BLaER1 treated with 17β-estradiol and CSF1 and Interleukin-3, amounts not matched to agents 10 nM and 100 nM (cell line): ENCODE results near the gene RENBP.
A peak's percentile ranks its signal among the peaks of the same experiment; 100 is the strongest.

Source experiments
- H3K27ac ChIP-seq, 11 experiments: shearing (Covaris generic); formaldehyde crosslinking; 2 replicates each; pipeline ENCODE4 v1.8.1; 2022
- H3K27me3 ChIP-seq, 11 experiments: shearing (Covaris generic); formaldehyde crosslinking; 2 replicates each; pipeline ENCODE4 v1.8.1; 2022
- H3K36me3 ChIP-seq, 11 experiments: shearing (Covaris generic); formaldehyde crosslinking; 2 replicates each; pipeline ENCODE4 v1.8.1; 2022
- H3K4me1 ChIP-seq, 10 experiments: shearing (Covaris generic); formaldehyde crosslinking; 2 replicates each; pipeline ENCODE4 v1.8.1; 2022
- H3K4me2 ChIP-seq, 11 experiments: shearing (Covaris generic); formaldehyde crosslinking; 2 replicates each; pipeline ENCODE4 v1.8.1; 2022
- H3K4me3 ChIP-seq, 10 experiments: shearing (Covaris generic); formaldehyde crosslinking; 2 replicates each; pipeline ENCODE4 v1.8.1; 2022
- H3K9ac ChIP-seq, 11 experiments: shearing (Covaris generic); formaldehyde crosslinking; 2 replicates each; pipeline ENCODE4 v1.8.1; 2022
- H3K9me3 ChIP-seq, 11 experiments: shearing (Covaris generic); formaldehyde crosslinking; replicated peaks in 1 of 11; 2 replicates each; pipeline ENCODE4 v1.8.1; 2022
- H4K20me1 ChIP-seq, 11 experiments: shearing (Covaris generic); formaldehyde crosslinking; 2 replicates each; pipeline ENCODE4 v1.8.1; 2022
- Cebpa-rat ChIP-seq, 11 experiments: shearing (Covaris generic); IDR thresholded peaks; 2 replicates each; pipeline ENCODE4 v1.8.1; 2022

Gene RENBP

GRCh38 chrX:153900831-153901752, 43.4 kb downstream of the RENBP start:
- H3K9me3 ChIP-seq, result peaks cover 4 to 22% (median 11%) of the 10 kb centered on the region in 11 experiments; a peak in 16 of 22 replicates
- peaks cover 68 to 95% (median 87%) of the 10 kb centered on the region in 11 experiments for H3K27me3 ChIP-seq
- peaks cover 0 to 43% (median 18%) of the 10 kb centered on the region in 11 experiments; a peak in 18 of 22 replicates for H4K20me1 ChIP-seq
- no peaks in the 10 kb centered on the region for H3K36me3 ChIP-seq
- H3K4me3 ChIP-seq, result peak overlapping the region in 1 of 10 experiments; percentile 28; a peak in 1 of 20 replicates
- peaks cover 53 to 66% (median 60%) of the 10 kb centered on the region in 10 experiments for H3K4me1 ChIP-seq
- peak overlapping the region; percentile 65 to 79 (median 70) for H3K4me2 ChIP-seq
- H3K27ac ChIP-seq, result peak overlapping the region; percentile 60 to 79 (median 69); a peak in 21 of 22 replicates
- H3K9ac ChIP-seq, result peak overlapping the region in 10 of 11 experiments; percentile 39 to 69 (median 58); a peak in 18 of 22 replicates
- TF ChIP-seq Cebpa-rat (IDR thresholded peaks at IDR 0.05), result peak in 8 of 11 experiments; percentile 17 to 97 (median 68); a peak in 12 of 22 replicates

GRCh38 chrX:153897899-153898298, 46.5 kb downstream of the RENBP start:
- no peak for TF ChIP-seq Cebpa-rat (IDR thresholded peaks at IDR 0.05)
- no peak overlapping the region for H3K27ac ChIP-seq
- no peaks in the 10 kb centered on the region for H3K36me3 ChIP-seq
- H3K27me3 ChIP-seq, result peaks cover 91 to 100% (median 100%) of the 10 kb centered on the region in 11 experiments
- H3K4me3 ChIP-seq, result no peak overlapping the region
- H3K9ac ChIP-seq, result no peak overlapping the region
- H4K20me1 ChIP-seq, result peaks cover 0 to 15% (median 7%) of the 10 kb centered on the region in 11 experiments; a peak in 8 of 22 replicates
- peaks cover 34 to 51% (median 43%) of the 10 kb centered on the region in 10 experiments for H3K4me1 ChIP-seq
- H3K4me2 ChIP-seq, result no peak overlapping the region
- H3K9me3 ChIP-seq, result peaks cover 15 to 40% (median 26%) of the 10 kb centered on the region in 11 experiments; a peak in 20 of 22 replicates

GRCh38 chrX:153889123-153889522, 55.3 kb downstream of the RENBP start:
- peaks cover 59 to 98% (median 92%) of the 10 kb centered on the region in 11 experiments for H3K27me3 ChIP-seq
- no peak for TF ChIP-seq Cebpa-rat (IDR thresholded peaks at IDR 0.05)
- H3K9ac ChIP-seq, result no peak overlapping the region
- H3K27ac ChIP-seq, result no peak overlapping the region
- no peak overlapping the region for H3K4me2 ChIP-seq
- H3K4me3 ChIP-seq, result no peak overlapping the region
- H3K36me3 ChIP-seq, result no peaks in the 10 kb centered on the region
- peaks cover 0 to 30% (median 10%) of the 10 kb centered on the region in 11 experiments; a peak in 15 of 22 replicates for H4K20me1 ChIP-seq
- peaks cover 21 to 43% (median 32%) of the 10 kb centered on the region in 10 experiments for H3K4me1 ChIP-seq
- peaks cover 0 to 47% (median 22%) of the 10 kb centered on the region in 11 experiments; a peak in 10 of 22 replicates for H3K9me3 ChIP-seq

GRCh38 chrX:153888344-153888743, 56.1 kb downstream of the RENBP start:
- Histone ChIP-seq H3K27ac (no peak overlapping the region), H3K9ac (no peak overlapping the region), H3K4me1 (peaks cover 21 to 43% (median 32%) of the 10 kb centered on the region in 10 experiments), H3K9me3 (peaks cover 0 to 47% (median 22%) of the 10 kb centered on the region in 11 experiments; a peak in 9 of 22 replicates), H3K4me2 (peak overlapping the region in 10 of 11 experiments; percentile 13 to 44 (median 27); a peak in 13 of 22 replicates), H3K27me3 (peaks cover 59 to 98% (median 92%) of the 10 kb centered on the region in 11 experiments), H3K4me3 (no peak overlapping the region), H4K20me1 (peaks cover 0 to 38% (median 14%) of the 10 kb centered on the region in 11 experiments; a peak in 16 of 22 replicates), H3K36me3 (no peaks in the 10 kb centered on the region)
- no peak for TF ChIP-seq Cebpa-rat (IDR thresholded peaks at IDR 0.05)

GRCh38 chrX:153887385-153887784, 57.1 kb downstream of the RENBP start:
- H3K9me3 ChIP-seq, result peaks cover 0 to 47% (median 22%) of the 10 kb centered on the region in 11 experiments; a peak in 9 of 22 replicates
- peak overlapping the region in 5 of 11 experiments; percentile 18 to 38 (median 21); a peak in 5 of 22 replicates for H3K4me2 ChIP-seq
- peaks cover 0 to 47% (median 18%) of the 10 kb centered on the region in 11 experiments; a peak in 16 of 22 replicates for H4K20me1 ChIP-seq
- H3K4me1 ChIP-seq, result peaks cover 31 to 53% (median 42%) of the 10 kb centered on the region in 10 experiments
- peaks cover 61 to 98% (median 93%) of the 10 kb centered on the region in 11 experiments for H3K27me3 ChIP-seq
- TF ChIP-seq Cebpa-rat (IDR thresholded peaks at IDR 0.05), result no peak
- H3K27ac ChIP-seq, result no peak overlapping the region
- H3K36me3 ChIP-seq, result no peaks in the 10 kb centered on the region
- no peak overlapping the region for H3K4me3 ChIP-seq
- H3K9ac ChIP-seq, result no peak overlapping the region

GRCh38 chrX:153886915-153887314, 57.5 kb downstream of the RENBP start:
- no peak overlapping the region for H3K27ac ChIP-seq
- H3K36me3 ChIP-seq, result no peaks in the 10 kb centered on the region
- peaks cover 35 to 57% (median 47%) of the 10 kb centered on the region in 10 experiments for H3K4me1 ChIP-seq
- peak overlapping the region in 7 of 11 experiments; percentile 21 to 53 (median 38); a peak in 7 of 22 replicates for H3K4me2 ChIP-seq
- H4K20me1 ChIP-seq, result peaks cover 0 to 49% (median 21%) of the 10 kb centered on the region in 11 experiments; a peak in 17 of 22 replicates
- H3K4me3 ChIP-seq, result no peak overlapping the region
- peaks cover 61 to 98% (median 93%) of the 10 kb centered on the region in 11 experiments for H3K27me3 ChIP-seq
- TF ChIP-seq Cebpa-rat (IDR thresholded peaks at IDR 0.05), result no peak
- no peak overlapping the region for H3K9ac ChIP-seq
- H3K9me3 ChIP-seq, result peaks cover 0 to 47% (median 22%) of the 10 kb centered on the region in 11 experiments; a peak in 9 of 22 replicates

- peaks cover 65 to 99% (median 93%) of the 10 kb centered on the region in 11 experiments for H3K27me3 ChIP-seq
- H3K4me2 ChIP-seq, result peak within 1 kb of the TSS; percentile 64 to 86 (median 82)
Observed at GRCh38 chrX:153885968-153886903, 58.2 kb downstream of the RENBP start, which contains the start of gene L1CAM. Gene L1CAM (minus strand): TSS chrX:153886173. CDS start chrX:153875836, 10,337 bp downstream.

More at GRCh38 chrX:153885968-153886903, 58.2 kb downstream of the RENBP start, which contains the start of gene L1CAM:
- Histone ChIP-seq H3K36me3 (no peaks in the 10 kb centered on the region), H4K20me1 (peaks cover 0 to 54% (median 28%) of the 10 kb centered on the region in 11 experiments; a peak in 17 of 22 replicates), H3K9ac (peak within 1 kb of the TSS in 6 of 11 experiments; percentile 30 to 57 (median 47); a peak in 10 of 22 replicates), H3K4me1 (peaks cover 42 to 64% (median 53%) of the 10 kb centered on the region in 10 experiments), H3K27ac (no peak within 1 kb of the TSS), H3K9me3 (peaks cover 0 to 47% (median 22%) of the 10 kb centered on the region in 11 experiments; a peak in 9 of 22 replicates), H3K4me3 (peak within 1 kb of the TSS; percentile 47 to 67 (median 58))
- TF ChIP-seq Cebpa-rat (IDR thresholded peaks at IDR 0.05), result no peak
